ENCODE results near the gene CAPN13.

CAPN13 gene

GRCh38 chr2:30786923-30787685 is 20.1 kb downstream of the CAPN13 start:
- DNase-seq, result no peak

GRCh38 chr2:30784682-30785081 is 22.6 kb downstream of the CAPN13 start:
- DNase-seq, result no peak

- DNase-seq, result no peak
Observed at GRCh38 chr2:30781961-30782533, 25.2 kb downstream of the CAPN13 start.

GRCh38 chr2:30781451-30781850 is 25.8 kb downstream of the CAPN13 start:
- no peak for DNase-seq

GRCh38 chr2:30780776-30781330 is 26.4 kb downstream of the CAPN13 start:
- DNase-seq, result no peak

GRCh38 chr2:30778611-30779010 is 28.6 kb downstream of the CAPN13 start:
- no peak for DNase-seq

- no peak for DNase-seq
Observed at GRCh38 chr2:30777661-30778505, 29.4 kb downstream of the CAPN13 start.

GRCh38 chr2:30776831-30777635 is 30.2 kb downstream of the CAPN13 start:
- DNase-seq, result no peak

GRCh38 chr2:30775833-30776232 is 31.4 kb downstream of the CAPN13 start:
- DNase-seq, result no peak

GRCh38 chr2:30772021-30772705 is 35.1 kb downstream of the CAPN13 start:
- DNase-seq, result no peak

- DNase-seq, result no peak
Observed at GRCh38 chr2:30770816-30771576, 36.2 kb downstream of the CAPN13 start.

GRCh38 chr2:30769891-30770462 is 37.3 kb downstream of the CAPN13 start:
- no peak for DNase-seq

GRCh38 chr2:30769481-30769780 is 37.8 kb downstream of the CAPN13 start:
- no peak for DNase-seq

- DNase-seq, result no peak
Observed at GRCh38 chr2:30768708-30769480, 38.4 kb downstream of the CAPN13 start.

GRCh38 chr2:30768036-30768686 is 39.1 kb downstream of the CAPN13 start:
- no peak for DNase-seq

- no peak for DNase-seq
Observed at GRCh38 chr2:30766666-30767065, 40.6 kb downstream of the CAPN13 start.

- no peak for DNase-seq
Observed at GRCh38 chr2:30765876-30766470, 41.3 kb downstream of the CAPN13 start.

- no peak for DNase-seq
Observed at GRCh38 chr2:30765191-30765590, 42.1 kb downstream of the CAPN13 start.
